Mesendoderm (in vitro differentiated cells): ENCODE measurements around the gene C4B.
"Not testable (repeated sequence)": the region's sequence is repeated elsewhere in the genome, so short reads cannot be mapped to it uniquely, and the experiment has no call there.

Experiments
- DNase-seq: peaks from one replicate; pipeline ENCODE4 v3.0.0; 2013
- H2AK5ac ChIP-seq: 2 replicates; pipeline ENCODE4 v1.6.1; 2013; ENCODE audit warnings: low read length, inconsistent platforms
- H2BK120ac ChIP-seq: 2 replicates; pipeline ENCODE4 v1.6.1; 2013; ENCODE audit warnings: low read depth, mild to moderate bottlenecking, low read length, moderate library complexity, mixed read lengths
- H2BK15ac ChIP-seq: replicated peaks from 2 replicates; pipeline ENCODE4 v1.6.1; 2013; ENCODE audit warnings: low read depth, mild to moderate bottlenecking, moderate library complexity
- H2BK5ac ChIP-seq: 2 replicates; pipeline ENCODE4 v1.6.1; 2013; ENCODE audit warnings: low read length, inconsistent platforms
- H3K18ac ChIP-seq: 2 replicates; pipeline ENCODE4 v1.6.1; 2013; ENCODE audit warnings: mild to moderate bottlenecking, low read length, mixed read lengths
- H3K23ac ChIP-seq: one replicate; pipeline ENCODE4 v1.6.1; 2013; ENCODE audit warnings: low read length
- H3K27ac ChIP-seq: 2 replicates; pipeline ENCODE4 v1.5.1; 2013; ENCODE audit warnings: low read depth, mild to moderate bottlenecking, inconsistent platforms, low read length, moderate library complexity
- H3K27me3 ChIP-seq: 2 replicates; pipeline ENCODE4 v1.6.1; 2013; ENCODE audit warnings: low read length, control low read depth, mild to moderate bottlenecking, inconsistent platforms; ENCODE audit not compliant: insufficient read depth, poor library complexity
- H3K36me3 ChIP-seq: 2 replicates; pipeline ENCODE4 v1.6.1; 2013; ENCODE audit warnings: low read length, inconsistent platforms; ENCODE audit not compliant: control insufficient read depth, insufficient read depth
- H3K4ac ChIP-seq: one replicate; pipeline ENCODE4 v1.6.1; 2013; ENCODE audit warnings: low read depth, mild to moderate bottlenecking, low read length, moderate library complexity
- H3K4me1 ChIP-seq: 2 replicates; pipeline ENCODE4 v1.6.1; 2013; ENCODE audit warnings: low read depth, low read length, inconsistent platforms; ENCODE audit not compliant: control insufficient read depth
- H3K4me2 ChIP-seq: 2 replicates; pipeline ENCODE4 v1.6.1; 2013; ENCODE audit warnings: low read length
- H3K4me3 ChIP-seq: 2 replicates; pipeline ENCODE4 v1.5.1; 2013; ENCODE audit warnings: mild to moderate bottlenecking, low read length
- H3K56ac ChIP-seq: one replicate; pipeline ENCODE4 v1.6.1; 2013; ENCODE audit warnings: low read length
- H3K79me1 ChIP-seq: 2 replicates; pipeline ENCODE4 v1.6.1; 2013; ENCODE audit warnings: low read length, inconsistent platforms
- H3K79me2 ChIP-seq: 2 replicates; pipeline ENCODE4 v1.6.1; 2013; ENCODE audit warnings: mild to moderate bottlenecking, low read length; ENCODE audit not compliant: control insufficient read depth, insufficient read depth
- H3K9ac ChIP-seq: 2 replicates; pipeline ENCODE4 v1.6.1; 2013; ENCODE audit warnings: low read length, inconsistent platforms
- H4K5ac ChIP-seq: one replicate; pipeline ENCODE4 v1.6.1; 2013; ENCODE audit warnings: low read length
- H4K8ac ChIP-seq: one replicate; pipeline ENCODE4 v1.6.1; 2013; ENCODE audit warnings: low read depth, mild to moderate bottlenecking, control low read depth, low read length, moderate library complexity
- WGBS: extraction: QIAGEN DNeasy Blood & Tissue Kit; methylation state at CpG from one replicate; pipeline ENCODE4 v1.1.7; 2013; ENCODE audit warnings: low lambda C conversion rate, missing lambda C conversion rate; ENCODE audit not compliant: insufficient coverage; ENCODE audit errors: extremely low coverage; 5-methylcytosine and 5-hydroxymethylcytosine counted together

The C4B gene

DNA sequence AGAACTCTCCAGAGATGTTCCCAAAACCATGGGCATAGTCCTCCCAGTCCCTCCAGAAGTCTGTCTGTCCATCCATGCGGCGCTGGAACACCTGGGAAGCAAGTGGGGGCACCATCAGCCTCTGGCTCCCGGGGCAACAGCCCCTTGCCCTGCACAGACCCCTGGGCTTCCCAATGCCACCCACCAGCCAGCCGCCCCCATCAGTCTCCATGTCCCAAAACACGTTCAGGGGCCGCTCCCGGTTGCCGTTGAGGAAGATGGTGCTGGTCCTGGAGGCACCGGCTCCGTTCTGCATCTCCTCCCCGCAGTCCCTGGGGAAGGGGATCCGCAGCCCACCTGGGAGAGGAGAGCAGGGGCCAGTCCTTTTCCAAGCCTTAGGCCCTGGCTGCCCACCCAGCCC, 5.1 kb upstream of the C4B start:
- no CpG with 5 or more reads among the region's 12 CpGs for WGBS
- not testable (repeated sequence) for H3K4me3 ChIP-seq, H4K5ac ChIP-seq, H3K18ac ChIP-seq, H3K23ac ChIP-seq, H3K79me1 ChIP-seq, H3K36me3 ChIP-seq, H2BK15ac ChIP-seq, H2AK5ac ChIP-seq, H3K4me1 ChIP-seq, H3K4me2 ChIP-seq, H3K4ac ChIP-seq, H3K27me3 ChIP-seq, H3K79me2 ChIP-seq, H3K27ac ChIP-seq, H4K8ac ChIP-seq, H2BK5ac ChIP-seq, H3K56ac ChIP-seq, H2BK120ac ChIP-seq, DNase-seq, H3K9ac ChIP-seq

DNA sequence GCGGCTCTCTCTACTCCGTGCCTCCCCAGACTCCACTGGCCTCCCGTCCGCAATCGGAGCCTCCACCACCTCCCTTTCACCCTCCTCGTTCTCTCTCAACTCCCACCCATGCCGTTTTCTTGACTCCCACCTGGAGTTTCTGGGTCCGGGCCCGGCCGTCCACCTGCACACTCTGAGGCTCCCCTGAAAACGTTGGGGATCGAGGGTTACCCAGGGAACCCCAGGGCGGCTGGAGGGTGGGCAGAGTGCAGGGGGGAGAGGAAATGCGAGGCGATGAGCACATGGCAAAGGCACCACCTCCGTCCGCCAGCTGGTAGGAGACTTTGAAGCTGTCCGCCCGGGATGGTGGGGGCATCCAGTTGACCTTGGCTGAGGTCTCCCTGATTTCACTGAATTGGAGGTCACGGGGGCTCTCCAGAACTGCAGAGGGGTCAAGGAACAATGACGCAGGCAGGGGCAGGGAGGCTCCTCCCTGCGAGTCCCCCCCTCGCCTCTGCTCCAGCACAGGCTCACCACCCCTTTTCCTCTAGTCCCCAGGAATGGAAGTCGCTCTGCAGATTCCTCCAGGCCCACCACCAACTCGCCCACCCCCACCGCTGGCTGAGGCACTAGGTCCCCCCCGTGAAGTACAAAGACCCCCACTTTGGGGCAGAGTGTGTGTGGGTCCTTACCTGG, 3.6 kb upstream of the C4B start:
- not testable (repeated sequence) for H3K36me3 ChIP-seq

DNA sequence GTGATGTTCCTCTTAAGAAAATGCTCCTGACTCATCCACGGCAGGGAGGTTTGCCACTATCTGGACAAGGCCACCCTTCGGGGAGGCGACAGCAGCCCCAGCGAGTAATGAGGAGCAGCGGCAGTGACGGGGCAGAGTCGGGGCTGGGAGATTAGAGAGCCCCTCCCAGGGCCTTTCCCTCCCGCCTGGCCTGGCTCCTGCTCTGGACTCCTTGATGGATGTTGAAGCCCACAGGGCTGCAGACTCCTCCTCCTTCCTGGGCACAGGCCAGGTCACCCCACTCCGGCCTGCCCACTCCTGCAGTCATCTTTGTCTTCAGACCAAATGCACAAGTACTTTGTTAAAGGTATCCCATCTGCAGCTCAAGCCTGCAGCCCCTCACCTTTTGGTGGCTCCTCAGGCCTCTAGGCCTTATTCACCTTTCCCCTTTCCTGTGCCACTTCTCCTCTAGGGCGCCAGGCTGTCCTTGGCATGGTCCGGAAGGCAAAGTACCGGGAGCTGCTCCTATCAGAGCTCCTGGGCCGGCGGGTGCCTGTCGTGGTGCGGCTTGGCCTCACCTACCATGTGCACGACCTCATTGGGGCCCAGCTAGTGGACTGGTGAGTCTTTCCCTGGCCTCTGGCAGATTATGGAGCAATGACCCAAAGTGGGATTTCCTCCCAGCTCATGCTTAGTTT, 1.5 kb upstream of the C4B start:
- WGBS: no CpG with 5 or more reads among the region's 17 CpGs

More for the DNA sequence above, 3.6 kb upstream of the C4B start:
- not testable (repeated sequence) for DNase-seq, H3K27ac ChIP-seq, H3K79me1 ChIP-seq, H3K4me3 ChIP-seq, H3K79me2 ChIP-seq, H3K4me1 ChIP-seq, H2BK5ac ChIP-seq, H2BK120ac ChIP-seq, H3K4me2 ChIP-seq, H4K5ac ChIP-seq, H3K9ac ChIP-seq, H3K4ac ChIP-seq, H3K56ac ChIP-seq, H3K27me3 ChIP-seq, H3K18ac ChIP-seq, H2AK5ac ChIP-seq, H3K23ac ChIP-seq, H4K8ac ChIP-seq, H2BK15ac ChIP-seq
- WGBS: no CpG with 5 or more reads among the region's 27 CpGs

DNA sequence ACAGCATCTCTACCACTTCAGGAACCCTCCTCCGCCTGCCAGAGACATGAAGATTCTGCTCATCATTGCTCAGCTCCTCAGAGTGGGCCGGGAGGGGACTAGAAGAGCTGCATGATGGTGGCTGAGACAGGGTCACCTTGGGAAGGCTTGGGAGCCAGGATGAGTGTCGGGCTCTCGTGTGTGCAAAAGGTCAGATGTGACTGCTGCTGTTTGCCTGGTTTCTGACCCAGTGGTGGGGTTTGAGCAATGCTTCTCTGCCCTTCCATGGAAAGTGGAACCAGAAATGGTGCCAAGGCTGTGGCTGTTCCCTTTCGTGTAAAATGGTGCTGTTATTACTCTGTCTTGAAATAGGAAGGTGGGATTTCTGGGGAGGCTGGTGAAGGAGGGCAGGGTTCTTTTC, 857 bp upstream of the C4B start:
- H2BK5ac ChIP-seq, H3K27me3 ChIP-seq, H3K9ac ChIP-seq, H3K36me3 ChIP-seq, H4K8ac ChIP-seq, H4K5ac ChIP-seq, H3K18ac ChIP-seq, H3K4me2 ChIP-seq, H2AK5ac ChIP-seq, H3K79me1 ChIP-seq, H2BK120ac ChIP-seq, H3K4me1 ChIP-seq, H2BK15ac ChIP-seq, H3K4me3 ChIP-seq, H3K4ac ChIP-seq, H3K79me2 ChIP-seq, H3K23ac ChIP-seq, H3K56ac ChIP-seq, H3K27ac ChIP-seq, DNase-seq: not testable (repeated sequence)
- WGBS: no CpG with 5 or more reads among the region's 5 CpGs

More for the DNA sequence above, 1.5 kb upstream of the C4B start:
- H3K79me2 ChIP-seq, H3K4me3 ChIP-seq, H3K56ac ChIP-seq, H2BK15ac ChIP-seq, H3K27me3 ChIP-seq, H3K4me1 ChIP-seq, H3K36me3 ChIP-seq, H3K23ac ChIP-seq, H3K79me1 ChIP-seq, H3K18ac ChIP-seq, H3K27ac ChIP-seq, H4K8ac ChIP-seq, H2BK5ac ChIP-seq, H2AK5ac ChIP-seq, H3K4me2 ChIP-seq, H3K4ac ChIP-seq, DNase-seq, H3K9ac ChIP-seq, H4K5ac ChIP-seq, H2BK120ac ChIP-seq: not testable (repeated sequence)

DNA sequence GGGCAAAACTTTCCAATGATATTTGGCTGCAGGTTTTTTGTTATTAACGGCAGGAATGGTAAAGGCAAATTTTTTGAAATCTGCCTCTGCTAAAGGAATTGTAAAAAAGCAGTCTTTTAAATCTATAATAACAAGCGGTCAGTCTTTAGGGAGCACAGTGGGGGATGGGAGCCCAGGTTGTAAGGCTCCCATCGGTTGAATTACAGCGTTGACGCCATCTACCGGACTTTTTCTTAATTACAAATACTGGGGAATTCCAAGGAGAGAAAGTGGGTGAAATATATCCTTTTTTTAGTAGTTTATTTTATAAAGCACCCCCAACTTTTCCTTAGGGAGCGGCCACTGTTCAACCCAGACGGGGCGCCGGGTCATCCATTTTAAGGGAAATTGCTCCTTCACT, 7.5 kb downstream of the C4B start:
- H3K4me3 ChIP-seq, H3K4me1 ChIP-seq, H3K56ac ChIP-seq, H2BK15ac ChIP-seq, H3K4me2 ChIP-seq, H3K27ac ChIP-seq, H3K9ac ChIP-seq, H2AK5ac ChIP-seq, H4K5ac ChIP-seq, H3K23ac ChIP-seq, H2BK5ac ChIP-seq, DNase-seq, H3K79me2 ChIP-seq, H3K27me3 ChIP-seq, H3K18ac ChIP-seq, H4K8ac ChIP-seq, H3K4ac ChIP-seq, H3K79me1 ChIP-seq, H2BK120ac ChIP-seq, H3K36me3 ChIP-seq: not testable (repeated sequence)
- WGBS: no CpG with 5 or more reads among the region's 10 CpGs

DNA sequence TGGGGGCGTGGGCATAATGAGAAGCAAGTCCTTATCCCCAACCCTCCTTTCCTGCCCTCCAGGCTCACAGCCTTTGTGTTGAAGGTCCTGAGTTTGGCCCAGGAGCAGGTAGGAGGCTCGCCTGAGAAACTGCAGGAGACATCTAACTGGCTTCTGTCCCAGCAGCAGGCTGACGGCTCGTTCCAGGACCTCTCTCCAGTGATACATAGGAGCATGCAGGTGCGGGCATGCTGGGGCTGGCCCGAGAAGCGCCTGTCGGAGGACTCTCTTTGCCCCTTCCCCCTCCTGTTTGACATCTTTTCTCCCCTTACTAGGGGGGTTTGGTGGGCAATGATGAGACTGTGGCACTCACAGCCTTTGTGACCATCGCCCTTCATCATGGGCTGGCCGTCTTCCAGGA, 14.0 kb downstream of the C4B start:
- WGBS: no CpG with 5 or more reads among the region's 10 CpGs
- H3K18ac ChIP-seq, DNase-seq, H3K79me2 ChIP-seq, H2BK120ac ChIP-seq, H3K36me3 ChIP-seq, H2AK5ac ChIP-seq, H3K27ac ChIP-seq, H3K4me1 ChIP-seq, H3K9ac ChIP-seq, H3K23ac ChIP-seq, H3K4me3 ChIP-seq, H2BK5ac ChIP-seq, H4K8ac ChIP-seq, H3K4me2 ChIP-seq, H4K5ac ChIP-seq, H3K27me3 ChIP-seq, H3K79me1 ChIP-seq, H3K4ac ChIP-seq, H3K56ac ChIP-seq, H2BK15ac ChIP-seq: not testable (repeated sequence)
